HG02884 (cell line): ENCODE results near the gene ADAMTS4.
A peak's percentile ranks its signal among the peaks of the same experiment; 100 is the strongest.

Experiments
- ATAC-seq: cut with Tn5 transposase; IDR thresholded peaks from one replicate; pipeline ENCODE4 v1.9.1; 2021; ENCODE audit warnings: mild to moderate bottlenecking, moderate library complexity; ENCODE audit not compliant: unreplicated experiment

The ADAMTS4 gene

GRCh38 chr1:161158316-161159010, 40.4 kb downstream of the ADAMTS4 start:
- ATAC-seq = no peak

GRCh38 chr1:161157867-161158266, 41.0 kb downstream of the ADAMTS4 start:
- ATAC-seq = no peak

GRCh38 chr1:161153682-161154337, 45.0 kb downstream of the ADAMTS4 start, which contains the start of gene UFC1:
TSS of gene UFC1 (plus strand) at chr1:161153978. CDS start at chr1:161153998, 20 bp downstream.
- ATAC-seq = peak; percentile 80

GRCh38 chr1:161153176-161153575, 45.7 kb downstream of the ADAMTS4 start:
- no peak for ATAC-seq

- no peak for ATAC-seq
Observed at GRCh38 chr1:161145832-161146231, 53.0 kb downstream of the ADAMTS4 start.

- ATAC-seq = no peak
Observed at GRCh38 chr1:161140755-161141400, 58.0 kb downstream of the ADAMTS4 start.

GRCh38 chr1:161139766-161140165, 59.1 kb downstream of the ADAMTS4 start:
- ATAC-seq = no peak

GRCh38 chr1:161138431-161138830, 60.4 kb downstream of the ADAMTS4 start:
- ATAC-seq = no peak

- ATAC-seq = no peak
Observed at GRCh38 chr1:161137881-161138280, 61.0 kb downstream of the ADAMTS4 start.
